Mesenchymal stem cell (in vitro differentiated cells and primary cell): Measurements from ENCODE around the gene ITGB3.
A peak's percentile ranks its signal among the peaks of the same experiment; 100 is the strongest.

Experiments used
- DNase-seq: peaks from one replicate; pipeline ENCODE4 v3.0.0-alpha.2; 2013
- H2AFZ ChIP-seq: one replicate; pipeline ENCODE4 v1.6.1; 2013; ENCODE audit warnings: low read depth, mild to moderate bottlenecking, control low read depth, inconsistent platforms, low read length, moderate library complexity
- H2AK5ac ChIP-seq: 2 replicates; pipeline ENCODE4 v1.6.1; 2013; ENCODE audit warnings: low read length, moderate library complexity, mild to moderate bottlenecking, inconsistent platforms; ENCODE audit not compliant: severe bottlenecking
- H2BK120ac ChIP-seq: one replicate; pipeline ENCODE4 v1.6.1; 2013; ENCODE audit warnings: low read depth, mild to moderate bottlenecking, inconsistent platforms, low read length, moderate library complexity
- H2BK12ac ChIP-seq, 2 experiments: one replicate each; pipeline ENCODE4 v1.6.1; 2013; ENCODE audit warnings: inconsistent platforms in 2 of 2, low read length in 2 of 2, mild to moderate bottlenecking in 2 of 2, moderate library complexity in 2 of 2, control low read depth in 1 of 2
- H2BK15ac ChIP-seq: one replicate; pipeline ENCODE4 v1.6.1; 2013; ENCODE audit warnings: mild to moderate bottlenecking, low read depth, inconsistent platforms; ENCODE audit not compliant: poor library complexity, severe bottlenecking
- H2BK5ac ChIP-seq: 2 replicates; pipeline ENCODE4 v1.6.1; 2013; ENCODE audit warnings: low read depth, mild to moderate bottlenecking, low read length, control low read depth, inconsistent platforms; ENCODE audit not compliant: poor library complexity, severe bottlenecking
- H3K14ac ChIP-seq, 2 experiments: one replicate each; pipeline ENCODE4 v1.6.1; 2013; ENCODE audit warnings: inconsistent platforms in 2 of 2, low read length in 2 of 2, control low read depth in 1 of 2, mild to moderate bottlenecking in 1 of 2, moderate library complexity in 1 of 2
- H3K18ac ChIP-seq, 2 experiments: one replicate each; pipeline ENCODE4 v1.6.1; 2013; ENCODE audit warnings: inconsistent platforms in 2 of 2, low read length in 2 of 2, control low read depth in 1 of 2, low read depth in 1 of 2, mild to moderate bottlenecking in 1 of 2
- H3K23ac ChIP-seq, 2 experiments: one replicate each; pipeline ENCODE4 v1.6.1; 2013; ENCODE audit warnings: inconsistent platforms in 2 of 2, low read length in 2 of 2, mild to moderate bottlenecking in 2 of 2, moderate library complexity in 2 of 2, control low read depth in 1 of 2
- H3K27ac ChIP-seq: 2 replicates; pipeline ENCODE4 v1.5.1; 2013; ENCODE audit warnings: mild to moderate bottlenecking, moderate library complexity, low read length, control low read depth, inconsistent platforms; ENCODE audit not compliant: poor library complexity, severe bottlenecking
- H3K27me3 ChIP-seq, 2 experiments: 2 replicates each; pipeline versions ENCODE4 v1.6.1 to v1.7.0; 2013; ENCODE audit warnings: low read length in 2 of 2, mild to moderate bottlenecking in 2 of 2, moderate library complexity in 2 of 2, control low read depth in 1 of 2, inconsistent platforms in 1 of 2; ENCODE audit not compliant: control insufficient read depth in 1 of 2, insufficient read depth in 1 of 2
- H3K36me3 ChIP-seq, 2 experiments: 2 replicates each; pipeline versions ENCODE4 v1.6.1 to v1.7.0; 2013; ENCODE audit warnings: low read length in 2 of 2, control low read depth in 1 of 2, inconsistent platforms in 1 of 2, low read depth in 1 of 2, mild to moderate bottlenecking in 1 of 2; ENCODE audit not compliant: insufficient read depth in 2 of 2, control insufficient read depth in 1 of 2
- H3K4ac ChIP-seq, 2 experiments: one replicate each; pipeline ENCODE4 v1.6.1; 2013; ENCODE audit warnings: inconsistent platforms in 2 of 2, low read length in 2 of 2, mild to moderate bottlenecking in 2 of 2, moderate library complexity in 2 of 2, control low read depth in 1 of 2, low read depth in 1 of 2
- H3K4me1 ChIP-seq: 2 replicates; pipeline ENCODE4 v1.6.1; 2013; ENCODE audit warnings: low read depth, low read length, control low read depth; ENCODE audit not compliant: control insufficient read depth, insufficient read depth
- H3K4me2 ChIP-seq: 2 replicates; pipeline ENCODE4 v1.6.1; 2013; ENCODE audit warnings: low read length, mild to moderate bottlenecking, inconsistent platforms; ENCODE audit not compliant: poor library complexity, severe bottlenecking
- H3K4me3 ChIP-seq, 2 experiments: 2 replicates each; pipeline versions ENCODE4 v1.5.1 to v1.7.0; 2013; ENCODE audit warnings: low read length in 2 of 2, mild to moderate bottlenecking in 2 of 2, control low read depth in 1 of 2, low read depth in 1 of 2; ENCODE audit not compliant: insufficient read depth in 1 of 2
- H3K79me1 ChIP-seq: replicated peaks from 2 replicates; pipeline ENCODE4 v1.6.1; 2013; ENCODE audit warnings: mild to moderate bottlenecking, control low read depth, low read length, inconsistent platforms; ENCODE audit not compliant: poor library complexity, severe bottlenecking
- H3K9ac ChIP-seq: 2 replicates; pipeline ENCODE4 v1.7.0; 2013; ENCODE audit warnings: mild to moderate bottlenecking, low read length, moderate library complexity
- H3K9me3 ChIP-seq: 2 replicates; pipeline ENCODE4 v1.7.0; 2013; ENCODE audit warnings: mild to moderate bottlenecking, low read length; ENCODE audit not compliant: control insufficient read depth
- H4K8ac ChIP-seq: one replicate; pipeline ENCODE4 v1.6.1; 2013; ENCODE audit warnings: inconsistent platforms, mild to moderate bottlenecking, low read length, moderate library complexity
- H4K91ac ChIP-seq: one replicate; pipeline ENCODE4 v1.6.1; 2013; ENCODE audit warnings: mild to moderate bottlenecking, low read length, inconsistent platforms
- WGBS: methylation state at CpG from one replicate; pipeline ENCODE4 v1.1.7; 2013; ENCODE audit warnings: mixed read lengths; 5-methylcytosine and 5-hydroxymethylcytosine counted together

ITGB3 gene

DNA sequence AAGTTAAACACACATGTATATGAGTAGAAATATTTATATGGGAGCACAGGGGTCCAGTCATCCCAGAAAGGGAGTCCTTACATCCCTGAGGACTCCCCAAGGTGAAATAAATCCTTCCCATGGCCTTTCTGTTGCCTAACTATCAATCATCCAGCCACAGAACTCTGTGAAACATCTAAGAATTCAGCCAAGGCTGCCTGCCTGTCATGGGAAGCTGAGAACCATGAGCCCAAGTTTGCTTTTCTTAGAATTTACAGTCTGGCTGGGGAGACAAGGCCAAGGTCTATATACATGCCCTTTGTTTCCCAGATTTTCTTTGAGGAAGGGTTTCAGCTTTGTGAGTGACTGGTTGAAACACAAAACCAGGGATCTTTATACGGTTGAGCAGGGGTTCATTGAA is 28.7 kb upstream of the ITGB3 start:
- Histone ChIP-seq H3K14ac (no peak overlapping the region), H3K4me3 (no peak overlapping the region), H3K27ac (peak overlapping the region; percentile 86), H3K23ac (no peak overlapping the region), H2AFZ (no peak overlapping the region), H3K4me2 (no peak overlapping the region), H3K18ac (peak overlapping the region; percentile 54 to 85), H3K36me3 (no peaks in the 10 kb centered on the region), H2BK5ac (no peak overlapping the region), H3K9me3 (no peaks in the 10 kb centered on the region), H2BK15ac (no peak overlapping the region), H3K79me1 (no peaks in the 10 kb centered on the region), H3K9ac (peak overlapping the region; percentile 81), H3K4ac (peak overlapping the region; percentile 54 to 57), H3K27me3 (no peaks in the 10 kb centered on the region), H2BK12ac (peak overlapping the region; percentile 68 to 78), H2BK120ac (peak overlapping the region; percentile 50), H3K4me1 (peaks cover 5% of the 10 kb centered on the region), H4K91ac (no peak overlapping the region), H4K8ac (peak overlapping the region; percentile 71), H2AK5ac (peak overlapping the region; percentile 79)
- 56% methylated on average over 1 of the region's 1 CpG for WGBS
- DNase-seq = peak; percentile 56

DNA sequence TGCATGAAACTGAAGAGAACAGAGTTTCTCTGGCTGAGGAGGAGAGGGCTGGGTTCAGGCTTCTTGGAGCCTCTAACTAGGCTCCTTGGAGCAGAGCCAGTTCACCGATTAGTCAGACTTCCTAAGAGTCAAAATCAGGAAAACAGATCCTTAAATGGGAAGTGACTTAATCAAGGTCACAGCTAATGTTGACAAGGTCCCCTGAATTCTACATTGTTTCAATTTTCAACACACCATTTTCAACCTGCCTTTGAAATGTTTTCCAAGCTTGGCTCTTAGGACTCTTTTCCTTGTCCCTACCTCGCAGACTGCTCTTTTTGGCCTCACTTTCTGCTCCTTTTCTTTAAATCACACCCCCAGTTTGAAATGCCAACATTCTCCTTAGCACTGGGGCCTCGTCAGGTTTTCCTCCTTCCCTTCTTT is 28.2 kb upstream of the ITGB3 start:
- no peak overlapping the region for H3K4me2 ChIP-seq
- H3K27me3 ChIP-seq = no peaks in the 10 kb centered on the region
- no peaks in the 10 kb centered on the region for H3K79me1 ChIP-seq
- H3K18ac ChIP-seq = peak overlapping the region in 1 of 2 experiments; percentile 85
- no peak overlapping the region for H2BK15ac ChIP-seq
- peak overlapping the region; percentile 35 for H2BK120ac ChIP-seq
- no peak overlapping the region for H3K23ac ChIP-seq
- H3K4me1 ChIP-seq = peaks cover 6% of the 10 kb centered on the region
- no peak overlapping the region for H2BK5ac ChIP-seq
- peak overlapping the region in 1 of 2 experiments; percentile 78 for H2BK12ac ChIP-seq
- no peak overlapping the region for H4K91ac ChIP-seq
- peak; percentile 91 for DNase-seq
- H2AFZ ChIP-seq = no peak overlapping the region
- H3K14ac ChIP-seq = no peak overlapping the region
- no peak overlapping the region for H2AK5ac ChIP-seq
- H3K4me3 ChIP-seq = peak overlapping the region in 1 of 2 experiments; percentile 28
- peak overlapping the region in 1 of 2 experiments; percentile 57 for H3K4ac ChIP-seq
- peak overlapping the region; percentile 81 for H3K9ac ChIP-seq
- peak overlapping the region; percentile 86 for H3K27ac ChIP-seq
- 18% methylated on average over 2 of the region's 3 CpGs for WGBS
- H3K36me3 ChIP-seq = no peaks in the 10 kb centered on the region
- H4K8ac ChIP-seq = no peak overlapping the region
- no peaks in the 10 kb centered on the region for H3K9me3 ChIP-seq

DNA sequence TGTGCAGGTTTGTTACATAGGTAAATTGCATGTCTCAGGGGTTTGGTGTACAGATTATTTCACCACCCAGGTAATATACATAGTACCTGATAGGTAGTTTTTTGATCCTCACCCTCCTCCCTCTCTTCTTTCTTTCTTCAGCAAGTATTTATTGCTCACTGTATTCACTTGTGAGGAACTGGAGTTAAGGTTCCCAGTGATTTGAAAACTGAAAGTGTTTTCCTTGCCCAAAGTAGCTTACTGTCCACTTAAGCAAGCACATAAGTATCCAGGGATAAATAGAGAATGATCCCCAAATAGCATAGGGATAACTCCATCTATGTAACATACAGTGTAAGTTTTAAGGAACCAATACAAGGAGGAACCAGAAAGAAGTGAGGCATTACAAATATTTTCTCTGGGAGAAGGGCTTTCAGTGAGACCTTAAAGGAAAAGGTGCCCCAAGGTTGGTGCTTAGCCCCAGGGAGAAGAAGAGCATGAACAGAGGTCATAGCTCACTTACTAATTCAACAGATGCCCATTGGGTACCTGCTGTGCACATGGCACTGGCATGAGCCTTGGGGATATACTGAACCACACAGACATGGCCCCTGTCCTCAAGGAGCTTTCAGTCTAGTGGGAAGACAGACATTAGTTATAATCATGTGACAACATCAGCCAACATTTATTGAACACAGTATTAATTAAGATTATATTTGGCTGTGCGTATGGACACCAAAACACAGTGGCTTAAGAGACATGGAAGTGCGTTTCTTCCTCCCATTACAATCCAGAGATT is 27.5 kb upstream of the ITGB3 start:
- H3K4me3 ChIP-seq = peak overlapping the region in 1 of 2 experiments; percentile 28
- 97% methylated on average over 2 of the region's 2 CpGs for WGBS
- H3K4ac ChIP-seq = no peak overlapping the region
- H3K79me1 ChIP-seq = no peaks in the 10 kb centered on the region
- H2AFZ ChIP-seq = no peak overlapping the region
- H3K18ac ChIP-seq = peak overlapping the region in 1 of 2 experiments; percentile 4
- no peak overlapping the region for H2BK120ac ChIP-seq
- H3K9ac ChIP-seq = peak overlapping the region; percentile 81
- DNase-seq = peak; percentile 67
- peaks cover 9% of the 10 kb centered on the region for H3K4me1 ChIP-seq
- no peak overlapping the region for H3K4me2 ChIP-seq
- no peaks in the 10 kb centered on the region for H3K9me3 ChIP-seq
- no peaks in the 10 kb centered on the region for H3K36me3 ChIP-seq
- no peaks in the 10 kb centered on the region for H3K27me3 ChIP-seq
- H2BK12ac ChIP-seq = peak overlapping the region; percentile 25 to 29
- H3K23ac ChIP-seq = no peak overlapping the region
- H4K8ac ChIP-seq = no peak overlapping the region
- H4K91ac ChIP-seq = no peak overlapping the region
- no peak overlapping the region for H3K14ac ChIP-seq
- peak overlapping the region; percentile 1 for H2AK5ac ChIP-seq
- H2BK15ac ChIP-seq = no peak overlapping the region
- H3K27ac ChIP-seq = peak overlapping the region; percentile 86
- H2BK5ac ChIP-seq = no peak overlapping the region

DNA sequence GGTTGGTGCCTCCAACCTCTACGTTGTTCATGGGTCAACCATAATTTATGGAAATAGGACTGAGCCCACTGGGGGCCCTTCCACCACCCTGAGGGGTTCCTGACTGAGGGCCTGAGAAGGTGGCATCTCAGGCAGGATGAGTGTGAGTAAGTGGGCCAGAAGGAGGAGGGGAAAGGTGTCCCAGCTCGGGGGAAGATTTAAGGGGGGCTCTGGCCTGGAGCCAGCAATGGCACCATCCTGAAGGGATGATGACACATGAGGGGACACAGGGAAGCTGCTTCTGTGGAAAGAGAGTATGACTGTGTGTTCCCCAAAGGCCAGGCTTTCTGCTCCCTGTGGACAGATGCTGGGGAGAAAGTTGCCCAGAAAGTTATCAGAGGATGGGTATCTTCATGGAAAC is 25.8 kb upstream of the ITGB3 start:
- H4K91ac ChIP-seq = no peak overlapping the region
- H3K27ac ChIP-seq = no peak overlapping the region
- H2BK12ac ChIP-seq = peak overlapping the region; percentile 57 to 61
- no peak overlapping the region for H2AFZ ChIP-seq
- no peak overlapping the region for H3K23ac ChIP-seq
- H3K18ac ChIP-seq = no peak overlapping the region
- WGBS = 83% methylated on average over 2 of the region's 2 CpGs
- no peaks in the 10 kb centered on the region for H3K9me3 ChIP-seq
- peak overlapping the region; percentile 5 for H3K9ac ChIP-seq
- H3K27me3 ChIP-seq = no peaks in the 10 kb centered on the region
- H2BK120ac ChIP-seq = no peak overlapping the region
- no peak for DNase-seq
- peaks cover 9% of the 10 kb centered on the region for H3K4me1 ChIP-seq
- no peak overlapping the region for H3K4me2 ChIP-seq
- H2AK5ac ChIP-seq = peak overlapping the region; percentile 96
- H3K4ac ChIP-seq = no peak overlapping the region
- H3K4me3 ChIP-seq = no peak overlapping the region
- no peak overlapping the region for H2BK15ac ChIP-seq
- no peaks in the 10 kb centered on the region for H3K36me3 ChIP-seq
- H3K79me1 ChIP-seq = no peaks in the 10 kb centered on the region
- no peak overlapping the region for H3K14ac ChIP-seq
- H2BK5ac ChIP-seq = no peak overlapping the region
- H4K8ac ChIP-seq = no peak overlapping the region
